Measurements from ENCODE around the gene PTGES3.

DNA sequence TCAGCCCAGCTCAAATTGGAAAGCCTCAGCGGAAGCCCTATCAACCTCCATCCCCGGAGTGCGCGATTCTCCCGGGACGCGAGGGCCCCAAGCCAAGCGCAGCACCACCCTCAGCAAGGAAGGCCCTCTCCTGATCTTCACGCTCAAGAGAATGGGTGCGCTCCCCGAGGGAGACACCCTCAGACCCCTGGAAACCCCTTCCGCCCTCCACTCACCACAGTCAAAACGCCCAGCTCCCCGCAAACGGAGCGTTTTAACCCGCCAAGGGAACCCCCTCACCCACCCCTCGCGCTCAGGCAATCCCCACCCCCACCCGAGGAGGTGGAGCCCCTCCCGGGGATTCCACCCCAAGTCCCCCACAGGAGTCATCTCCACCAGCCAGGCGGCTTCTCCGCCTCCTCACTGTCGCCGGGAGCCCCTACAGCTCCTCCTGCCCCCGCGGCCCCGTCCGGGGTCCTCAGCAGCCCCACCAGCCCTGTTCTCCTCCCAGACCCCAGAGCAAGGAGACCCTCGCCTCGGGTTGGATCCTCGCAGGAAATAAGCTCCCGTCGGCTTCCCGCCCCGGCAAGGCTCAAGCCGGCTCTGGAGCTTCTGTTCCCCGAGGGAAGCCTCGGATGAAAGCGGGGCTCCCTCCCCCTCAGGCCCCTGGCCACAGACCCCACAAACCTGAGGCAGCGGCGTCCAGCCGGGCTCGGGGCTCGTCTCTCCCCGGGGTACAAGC lies 58.5 kb downstream of the PTGES3 start:
- no peak for TF ChIP-seq CTCF (IDR thresholded peaks at IDR 0.05)
- no peak for TF ChIP-seq POLR2A (IDR thresholded peaks at IDR 0.05)

All from uterus (tissue), 2 donors.